ENCODE data around the gene GJB5. TPM values are rescaled to one million over a fixed set of nuclear protein-coding genes. Genes with fewer than 3 reads are reported as not detected.
A peak's percentile ranks its signal among the peaks of the same experiment; 100 is the strongest.

The GJB5 gene
- total RNA-seq, 1 donor from 2014 or later = 0.20 TPM

DNA sequence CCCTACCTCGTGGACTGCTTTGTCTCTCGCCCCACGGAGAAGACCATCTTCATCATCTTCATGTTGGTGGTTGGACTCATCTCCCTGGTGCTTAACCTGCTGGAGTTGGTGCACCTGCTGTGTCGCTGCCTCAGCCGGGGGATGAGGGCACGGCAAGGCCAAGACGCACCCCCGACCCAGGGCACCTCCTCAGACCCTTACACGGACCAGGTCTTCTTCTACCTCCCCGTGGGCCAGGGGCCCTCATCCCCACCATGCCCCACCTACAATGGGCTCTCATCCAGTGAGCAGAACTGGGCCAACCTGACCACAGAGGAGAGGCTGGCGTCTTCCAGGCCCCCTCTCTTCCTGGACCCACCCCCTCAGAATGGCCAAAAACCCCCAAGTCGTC lies 39.9 kb downstream of the GJB5 start:
- no peak for DNase-seq (ENCODE audit: low read depth)

DNA sequence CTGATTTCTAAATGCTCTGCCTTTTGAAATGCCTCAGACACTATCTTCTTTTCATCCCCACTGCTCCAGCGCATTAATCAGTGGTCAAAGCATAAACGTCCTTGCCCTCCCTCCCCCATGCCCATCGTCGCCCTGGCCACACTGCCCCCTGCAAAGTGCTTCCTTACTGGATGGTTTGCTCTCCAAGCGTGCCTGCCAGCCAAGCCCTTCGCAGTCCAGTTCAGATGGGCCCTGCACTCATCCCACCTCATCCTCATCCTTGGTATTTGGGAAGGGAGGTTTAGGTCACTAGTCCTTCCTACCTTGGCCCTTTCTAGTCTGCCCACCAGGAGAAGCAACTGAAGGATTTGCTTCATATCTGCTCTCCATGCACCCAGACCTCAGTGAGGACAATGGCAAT lies 41.1 kb downstream of the GJB5 start:
- DNase-seq (ENCODE audit: low read depth) = no peak

DNA sequence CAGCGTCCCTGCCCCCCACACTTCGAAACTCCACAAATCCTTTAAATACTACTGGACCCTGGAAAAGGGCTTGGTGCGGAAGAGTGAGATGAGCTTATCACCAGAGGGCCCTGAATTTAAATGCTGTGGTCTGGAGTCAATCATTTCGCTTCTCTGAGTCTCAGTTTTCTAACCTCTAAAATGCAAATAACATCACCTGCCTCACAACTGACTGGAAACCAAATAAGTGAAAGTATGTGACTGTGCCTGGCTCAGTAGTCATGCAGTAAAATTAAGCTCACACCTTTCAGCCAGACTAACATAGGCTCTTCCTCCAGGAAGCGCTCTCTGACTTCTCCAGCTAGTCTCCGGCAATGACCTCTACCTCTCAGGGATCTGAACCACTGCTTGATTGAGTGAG lies 42.1 kb downstream of the GJB5 start:
- no peak for DNase-seq (ENCODE audit: low read depth)

DNA sequence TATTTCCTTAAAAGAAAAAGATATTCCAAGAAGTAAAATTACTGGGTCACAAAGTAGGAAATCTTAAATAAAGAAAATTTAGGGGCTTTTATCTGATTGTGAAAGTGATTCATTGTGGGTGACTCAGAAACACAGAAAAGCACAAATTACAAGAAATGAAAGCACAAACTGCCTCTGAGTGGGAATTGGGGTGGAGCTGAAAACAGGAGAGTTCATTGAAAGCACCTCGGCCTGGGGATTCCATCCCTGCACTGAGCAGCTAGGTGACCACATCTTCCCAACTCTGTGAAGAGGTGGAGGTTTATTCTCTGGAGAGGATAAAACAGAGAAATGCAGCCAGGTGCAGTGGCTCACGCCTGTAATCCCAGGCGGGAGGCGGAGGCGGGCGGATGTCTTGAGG lies 45.4 kb downstream of the GJB5 start:
- DNase-seq (ENCODE audit: low read depth) = peak; percentile 25

- DNase-seq (ENCODE audit: low read depth) = no peak
Observed at GRCh38 chr1:34803770-34804169, 48.9 kb downstream of the GJB5 start.

- DNase-seq (ENCODE audit: low read depth) = no peak
Observed at GRCh38 chr1:34806396-34806795, 51.5 kb downstream of the GJB5 start.

Other genes starting within 250 kb of the GJB5 start
- gene GJB4, start 4.7 kb downstream of the GJB5 start, total RNA-seq = 9.0 and 15.5 TPM in 2 replicates
- 8.5 and 33.2 TPM in 2 replicates for gene GJB3, start 26.2 kb downstream of the GJB5 start, total RNA-seq
- not detected in 2 replicates for gene GJA4, start 38.0 kb downstream of the GJB5 start, total RNA-seq
- gene SMIM12, start 104.7 kb downstream of the GJB5 start, total RNA-seq = 40.1 and 46.4 TPM in 2 replicates
- 0.05 TPM in 1 of 2 replicates, not detected in the other for gene DLGAP3, start 174.6 kb downstream of the GJB5 start, total RNA-seq
- 32.6 and 73.6 TPM in 2 replicates for gene TMEM35B, start 230.3 kb downstream of the GJB5 start, total RNA-seq